ENCODE data around the gene RNF19B. TPM values are rescaled to one million over a fixed set of nuclear protein-coding genes. Genes with fewer than 3 reads are reported as not detected.

RNF19B gene
- total RNA-seq, 1 experiment from 2014 or later = 22.5 TPM

- TF ChIP-seq POLR2AphosphoS5 (IDR thresholded peaks at IDR 0.05; ENCODE audit: low read depth, low read length) = no peak
- TF ChIP-seq ZNF274 (IDR thresholded peaks at IDR 0.05; ENCODE audit: low read depth, low read length) = no peak
- TF ChIP-seq EZH2 (IDR thresholded peaks at IDR 0.05) = no peak
- no peak for TF ChIP-seq RAD21 (IDR thresholded peaks at IDR 0.05; ENCODE audit: low read depth)
- TF ChIP-seq CBX3 (IDR thresholded peaks at IDR 0.05; ENCODE audit: low read depth) = no peak
- no peak for TF ChIP-seq POLR2A (IDR thresholded peaks at IDR 0.05; ENCODE audit: borderline replicate concordance, extremely low read depth, insufficient read depth, insufficient read length)
- TF ChIP-seq ZBTB33 (IDR thresholded peaks at IDR 0.05; ENCODE audit: extremely low read depth, insufficient replicate concordance, low read length) = no peak
- no peak for TF ChIP-seq ELF1 (IDR thresholded peaks at IDR 0.05; ENCODE audit: borderline replicate concordance, low read depth)
- no peak for TF ChIP-seq CEBPB (IDR thresholded peaks at IDR 0.05; ENCODE audit: low read depth)
- TF ChIP-seq SP1 (IDR thresholded peaks at IDR 0.05; ENCODE audit: low read depth) = no peak
- no peak for TF ChIP-seq FOSL1 (IDR thresholded peaks at IDR 0.05; ENCODE audit: low read depth)
- no peak for TF ChIP-seq CTCF (IDR thresholded peaks at IDR 0.05 in 2 of 3, conservative IDR thresholded peaks at IDR 0.05 in 1 of 3; ENCODE audit: borderline replicate concordance in 1 of 3, insufficient read depth in 1 of 3, low read depth in 2 of 3, low read length in 2 of 3)
- TF ChIP-seq TCF7L2 (IDR thresholded peaks at IDR 0.05; ENCODE audit: borderline replicate concordance, extremely low read depth, insufficient read depth, insufficient read length) = no peak
- TF ChIP-seq EZH2phosphoT487 (IDR thresholded peaks at IDR 0.05; ENCODE audit: borderline replicate concordance) = no peak
- TF ChIP-seq SIN3A (IDR thresholded peaks at IDR 0.05; ENCODE audit: low read depth) = no peak
- TF ChIP-seq EGR1 (IDR thresholded peaks at IDR 0.05; ENCODE audit: low read depth) = no peak
- no peak for TF ChIP-seq YY1 (IDR thresholded peaks at IDR 0.05; ENCODE audit: extremely low read depth, insufficient replicate concordance, low read depth, low read length)
- no peak for TF ChIP-seq ATF3 (IDR thresholded peaks at IDR 0.05)
- TF ChIP-seq JUND (IDR thresholded peaks at IDR 0.05) = no peak
- TF ChIP-seq SRF (IDR thresholded peaks at IDR 0.05; ENCODE audit: low read depth) = no peak
- no peak for ATAC-seq
- H3K9ac ChIP-seq (ENCODE audit: low read length) = no peak overlapping the region
- peaks cover 0 to 11% of the 10 kb centered on the region in 2 experiments; a peak in 1 of 4 replicates for H3K4me1 ChIP-seq (ENCODE audit: control insufficient read depth in 1 of 2, insufficient read depth in 2 of 2, low read length in 2 of 2)
- H4K20me1 ChIP-seq (ENCODE audit: insufficient read depth) = no peaks in the 10 kb centered on the region
- H3K27ac ChIP-seq (ENCODE audit: low read depth, low read length) = no peak overlapping the region
- H3K27me3 ChIP-seq (ENCODE audit: insufficient read depth, low read length) = no peaks in the 10 kb centered on the region
- H3K79me2 ChIP-seq (ENCODE audit: insufficient read depth, low read length) = no peaks in the 10 kb centered on the region
- H3K9me2 ChIP-seq (ENCODE audit: insufficient read depth) = no peaks in the 10 kb centered on the region
- CTCF ChIA-PET = no interaction called here
- H3K4me2 ChIP-seq (ENCODE audit: low read length) = no peak overlapping the region
- H3K36me3 ChIP-seq (ENCODE audit: control insufficient read depth in 1 of 2, insufficient read depth in 2 of 2, low read length in 2 of 2) = no peaks in the 10 kb centered on the region
- intact Hi-C loops (cut with micrococcal nuclease) = no loop called here
- no peak for DNase-seq (ENCODE audit: low read depth, low spot score)
- no peak overlapping the region for H2AFZ ChIP-seq (ENCODE audit: low read depth, low read length, poor library complexity, severe bottlenecking)
- no peaks in the 10 kb centered on the region for H3K9me3 ChIP-seq (ENCODE audit: control insufficient read depth in 1 of 2, insufficient read depth in 1 of 2, low read depth in 1 of 2, low read length in 2 of 2)
- POLR2A ChIA-PET = no interaction called here
- no TSS peak for BruUV-seq (replicated peaks)
- no peak overlapping the region for H3K4me3 ChIP-seq (replicated peaks in 1 of 2; ENCODE audit: low read depth in 1 of 2, low read length in 2 of 2)
- RAD21 ChIA-PET (ENCODE audit: low non-redundant PET in 1 of 2, low total read pairs in 2 of 2, uncharacterized antibody in 2 of 2, unreplicated experiment in 2 of 2) = no interaction called here
Observed at GRCh38 chr1:32983020-32983419, 18.4 kb upstream of the RNF19B start.

Data from HCT116 (cell line).